Skeletal muscle cell (primary cell): Measurements from ENCODE around the gene EPAS1.
A peak's percentile ranks its signal among the peaks of the same experiment; 100 is the strongest.

Experiments used
- DNase-seq: peaks from one replicate; pipeline ENCODE4 v3.0.0-alpha.2; 2010; ENCODE audit warnings: low read depth
- H3K4me3 ChIP-seq: 2 replicates; pipeline ENCODE4 v1.5.1; 2011; ENCODE audit warnings: low read depth, mild to moderate bottlenecking, control low read depth, low read length, moderate library complexity

Gene EPAS1

GRCh38 chr2:46315103-46315890, 18.1 kb downstream of the EPAS1 start:
- DNase-seq: peak; percentile 95
- peak overlapping the region; percentile 14 for H3K4me3 ChIP-seq

GRCh38 chr2:46317094-46317486, 19.9 kb downstream of the EPAS1 start:
- no peak for DNase-seq
- no peak overlapping the region for H3K4me3 ChIP-seq

DNA sequence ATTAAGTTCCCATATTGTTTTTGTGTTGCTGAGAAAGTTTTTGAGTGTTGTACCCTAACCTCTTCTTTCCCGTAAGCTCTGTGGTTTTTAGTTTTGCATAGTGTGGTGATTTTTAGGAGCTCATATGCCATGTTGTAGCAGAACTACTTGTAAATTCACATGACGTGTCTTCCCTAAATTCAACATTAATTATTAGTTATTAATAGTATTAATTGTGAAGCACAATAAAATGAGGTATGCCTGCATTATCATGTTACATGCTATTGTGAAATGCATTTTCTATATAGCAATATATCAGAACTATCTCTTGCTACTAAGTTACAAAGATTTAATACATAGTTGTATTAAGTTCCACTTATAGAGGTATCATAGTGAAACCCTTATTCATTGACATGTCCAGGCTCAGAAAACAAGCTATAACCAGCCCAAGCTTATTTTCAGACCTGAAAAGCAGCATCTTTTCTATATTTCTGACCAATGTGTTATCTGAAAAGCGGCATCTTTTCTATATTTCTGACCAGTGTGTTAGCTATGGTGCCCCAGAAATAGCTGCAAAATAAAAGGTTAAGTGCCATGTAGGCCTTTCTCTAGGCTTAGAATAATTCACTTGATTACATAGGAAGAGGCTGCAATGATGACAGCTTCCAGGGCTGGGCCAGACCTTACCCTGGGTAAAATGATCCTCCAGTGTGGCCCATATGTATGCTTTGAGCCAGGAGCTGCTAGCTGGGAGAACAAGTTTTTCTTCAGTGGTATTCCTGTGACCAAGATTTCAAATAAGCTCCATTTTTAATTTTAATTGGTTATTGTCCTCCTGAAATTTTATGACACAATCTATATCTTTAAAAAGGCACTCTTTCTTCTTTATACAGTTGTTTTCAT, 21.6 kb downstream of the EPAS1 start:
- H3K4me3 ChIP-seq: no peak overlapping the region
- no peak for DNase-seq

DNA sequence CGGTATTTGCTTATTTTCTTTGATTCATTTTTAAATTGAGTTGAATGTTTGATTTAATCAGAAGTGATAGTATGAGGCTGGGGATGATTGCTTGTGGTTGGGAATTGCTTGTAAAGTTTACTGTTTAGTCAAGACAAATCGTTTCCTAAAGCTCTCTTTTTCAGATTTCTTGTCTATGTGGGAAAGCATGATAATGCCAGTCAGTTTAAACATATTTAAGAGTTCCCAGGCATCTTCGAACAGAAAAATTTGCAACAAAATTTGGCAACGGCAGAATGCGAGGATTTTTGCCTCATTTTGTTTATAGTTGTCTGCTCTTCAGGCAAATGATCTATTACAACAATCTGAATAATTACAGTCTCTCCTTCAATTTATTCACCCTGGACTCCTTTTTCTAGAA, 22.5 kb downstream of the EPAS1 start:
- no peak for DNase-seq
- no peak overlapping the region for H3K4me3 ChIP-seq

- H3K4me3 ChIP-seq: no peak overlapping the region
- no peak for DNase-seq
Measured at GRCh38 chr2:46320141-46320567, 22.9 kb downstream of the EPAS1 start.

DNA sequence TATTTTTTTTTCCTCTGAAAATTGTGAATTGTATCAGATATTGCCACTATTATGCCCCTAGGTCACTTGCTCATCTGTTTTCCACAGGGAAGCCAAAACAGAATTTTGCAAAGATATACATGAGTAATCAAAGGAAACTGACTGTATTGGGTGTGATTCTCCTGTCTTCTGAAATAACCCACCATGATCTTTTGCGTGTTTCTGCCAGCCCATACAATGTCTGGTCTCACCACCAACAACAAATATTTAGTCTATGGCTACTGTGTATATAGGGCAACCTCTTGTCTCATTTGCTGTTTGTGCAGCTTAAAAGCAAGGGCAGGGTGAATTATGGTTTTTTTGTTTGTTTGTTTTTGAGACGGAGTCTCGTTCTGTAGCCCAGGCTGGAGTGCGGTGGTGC, 26.5 kb downstream of the EPAS1 start:
- no peak overlapping the region for H3K4me3 ChIP-seq
- DNase-seq: no peak

DNA sequence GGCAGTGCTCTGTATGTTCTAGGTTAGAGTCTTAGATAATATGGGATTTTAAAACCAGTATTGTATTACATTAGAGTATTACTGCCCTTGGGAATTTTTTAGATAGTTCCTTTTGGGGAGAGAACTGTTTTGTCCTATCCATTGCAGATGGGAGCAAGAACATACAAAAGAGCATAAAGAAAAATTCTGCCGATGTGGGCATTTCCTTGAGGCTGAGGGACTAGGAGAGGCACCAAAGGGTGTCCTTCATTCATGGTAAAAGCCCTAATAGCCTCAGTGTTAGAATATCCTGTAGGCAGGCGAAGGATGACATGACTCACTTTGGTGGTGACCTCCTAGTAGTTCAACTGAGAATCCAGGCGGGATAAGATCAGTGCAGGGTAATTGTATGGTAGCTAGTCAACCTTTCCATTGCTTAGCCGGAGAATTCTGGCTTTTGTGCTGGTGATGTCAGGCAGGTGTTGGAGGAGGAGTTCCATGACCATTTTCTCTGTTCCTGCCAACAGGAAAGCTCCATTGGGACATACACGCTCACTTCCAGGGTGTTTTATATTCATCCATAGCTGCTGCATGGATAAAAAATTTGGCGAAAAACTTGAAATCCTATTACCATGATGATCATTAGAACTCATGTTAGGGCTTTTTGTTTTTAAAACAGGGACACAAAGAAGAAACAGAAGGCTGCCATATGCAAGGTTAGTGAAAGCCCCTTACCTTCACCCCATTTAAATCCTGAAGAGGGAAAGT, 28.1 kb downstream of the EPAS1 start:
- DNase-seq: no peak
- H3K4me3 ChIP-seq: no peak overlapping the region

DNA sequence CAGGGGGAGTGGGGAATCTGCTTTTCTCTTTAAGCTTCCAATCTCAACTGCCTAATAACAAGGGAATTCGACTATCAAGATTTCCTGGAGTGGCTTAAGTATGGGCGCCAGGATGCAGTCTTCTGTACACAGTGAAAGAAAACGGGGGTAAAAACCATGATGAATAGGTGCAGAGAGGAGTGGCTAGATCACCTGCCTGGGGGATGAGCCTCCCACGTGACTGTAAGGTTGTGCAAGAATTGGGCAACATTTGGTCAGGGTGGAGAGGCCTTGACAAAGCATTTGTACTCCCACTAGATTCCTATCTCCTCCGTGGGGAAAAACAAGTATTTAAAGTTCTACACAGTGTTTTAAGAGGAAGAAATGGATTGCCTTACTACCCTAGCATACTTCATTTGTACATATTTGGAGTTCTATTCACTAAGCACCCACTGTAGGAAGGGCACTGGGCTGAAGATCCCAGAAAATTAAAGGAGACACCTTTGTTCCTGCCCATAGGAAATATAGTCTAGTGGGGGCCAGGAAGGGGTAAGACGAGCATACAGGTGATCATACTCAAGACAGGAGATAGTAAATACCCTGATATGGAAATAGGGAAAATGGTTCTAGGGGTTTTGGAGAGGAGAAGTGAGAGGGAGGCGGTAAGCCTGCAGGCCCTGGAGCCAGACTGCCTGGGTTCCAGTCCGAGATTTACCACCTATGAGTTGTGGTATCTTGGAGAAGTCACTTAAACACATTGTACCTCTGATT, 29.2 kb downstream of the EPAS1 start:
- H3K4me3 ChIP-seq: no peak overlapping the region
- no peak for DNase-seq

GRCh38 chr2:46327627-46328026, 30.4 kb downstream of the EPAS1 start:
- no peak for DNase-seq

GRCh38 chr2:46328291-46328690, 31.1 kb downstream of the EPAS1 start:
- DNase-seq: no peak
- no peak overlapping the region for H3K4me3 ChIP-seq

More at GRCh38 chr2:46327627-46328026, 30.4 kb downstream of the EPAS1 start:
- no peak overlapping the region for H3K4me3 ChIP-seq

GRCh38 chr2:46328829-46329228, 31.6 kb downstream of the EPAS1 start:
- no peak for DNase-seq

GRCh38 chr2:46329340-46329739, 32.1 kb downstream of the EPAS1 start:
- H3K4me3 ChIP-seq: no peak overlapping the region
- DNase-seq: no peak

More at GRCh38 chr2:46328829-46329228, 31.6 kb downstream of the EPAS1 start:
- no peak overlapping the region for H3K4me3 ChIP-seq

DNA sequence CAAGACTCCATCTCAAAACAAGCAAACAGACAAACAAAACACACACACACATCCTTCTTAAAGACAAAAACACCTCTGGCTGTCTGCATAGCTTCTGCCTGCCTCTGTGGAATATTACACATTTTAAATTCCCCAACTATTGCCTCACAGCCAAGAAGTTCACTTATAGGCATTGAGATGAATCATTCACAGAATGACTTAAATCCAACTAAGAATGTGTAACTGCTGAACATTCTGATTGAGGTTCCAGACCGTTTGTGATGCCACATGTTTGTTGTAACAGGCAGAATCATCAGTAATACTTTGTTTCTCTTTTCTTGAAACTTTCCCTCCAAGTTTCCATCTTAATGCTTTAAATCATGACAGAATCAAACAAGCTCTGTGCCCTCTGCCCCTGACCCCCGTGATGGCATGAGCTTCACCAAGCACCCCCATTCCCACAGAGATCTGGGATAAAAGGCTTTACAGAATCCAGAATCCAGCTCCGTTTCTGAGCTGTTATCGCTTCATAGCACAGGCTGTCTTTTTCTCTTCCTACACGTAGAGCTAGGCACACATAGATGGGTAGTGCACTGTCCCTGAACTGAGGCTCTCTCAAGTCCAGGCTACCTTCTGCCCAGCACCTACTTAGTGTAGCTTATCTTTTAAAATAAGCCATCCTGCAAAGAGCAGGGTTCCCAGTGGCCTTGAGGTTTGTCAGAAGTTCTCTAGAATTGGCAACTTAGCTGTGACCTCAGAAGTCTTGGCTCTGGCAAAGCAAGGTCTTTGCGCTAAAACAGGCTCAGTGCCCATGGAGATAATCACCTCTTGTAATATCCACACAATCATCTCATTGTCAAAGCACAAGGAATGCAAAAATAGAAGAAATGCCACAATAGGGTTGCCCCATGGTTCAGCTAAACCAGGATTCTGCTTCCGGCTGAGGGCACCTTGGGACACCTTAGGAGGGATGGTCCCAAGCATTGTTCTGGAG, 32.9 kb downstream of the EPAS1 start:
- DNase-seq: peak; percentile 89
- no peak overlapping the region for H3K4me3 ChIP-seq

GRCh38 chr2:46331109-46331766, 34.0 kb downstream of the EPAS1 start:
- H3K4me3 ChIP-seq: no peak overlapping the region

DNA sequence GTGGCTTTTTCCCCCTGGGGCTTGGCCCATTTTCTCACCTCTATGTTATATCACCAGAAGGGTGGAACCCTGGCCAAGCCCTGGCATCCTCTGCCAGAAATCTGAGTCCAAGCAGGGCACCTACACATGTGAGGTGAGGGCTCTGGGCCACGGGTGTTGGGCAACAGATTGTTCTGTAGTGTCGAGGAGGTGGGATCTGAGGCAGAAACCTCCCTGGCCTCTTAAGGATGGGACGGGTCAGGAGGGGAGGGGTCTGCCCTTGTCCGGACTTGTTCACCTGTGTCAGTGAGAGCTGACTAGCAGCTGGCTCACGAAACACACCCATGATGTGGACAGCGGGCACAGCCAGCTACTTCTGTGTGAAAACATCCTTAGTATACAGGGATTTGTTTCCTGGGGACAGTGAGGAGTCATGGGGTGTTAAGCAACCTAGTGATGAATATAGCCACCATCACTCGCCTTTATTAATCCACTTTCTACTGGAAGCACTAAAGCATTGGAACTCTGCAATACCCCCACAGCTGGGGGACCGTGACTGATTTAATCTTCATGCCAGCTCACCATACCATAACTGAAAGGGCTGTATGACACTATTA, 35.6 kb downstream of the EPAS1 start:
- DNase-seq: no peak
- no peak overlapping the region for H3K4me3 ChIP-seq

More at GRCh38 chr2:46331109-46331766, 34.0 kb downstream of the EPAS1 start:
- no peak for DNase-seq

DNA sequence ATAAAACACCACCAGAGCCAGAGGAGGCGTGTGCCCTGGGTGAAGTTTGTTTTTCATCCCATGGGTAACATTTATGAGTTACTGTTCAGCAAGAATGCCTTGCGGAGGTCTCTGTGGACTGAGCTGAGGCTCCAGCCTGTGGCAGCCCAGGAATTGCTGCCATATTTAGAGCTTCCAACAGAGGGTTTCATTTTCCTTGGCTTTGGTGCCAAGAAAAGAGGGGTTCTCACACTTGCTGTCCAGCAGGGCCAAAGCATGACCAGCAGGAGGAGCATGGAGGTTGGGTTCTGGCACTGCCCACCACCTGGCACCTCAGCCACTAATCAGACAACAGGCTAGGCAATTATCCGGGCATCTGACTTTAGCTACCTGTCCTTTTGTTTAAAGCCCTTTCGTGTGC, 36.7 kb downstream of the EPAS1 start:
- DNase-seq: no peak
- H3K4me3 ChIP-seq: no peak overlapping the region
